Muscle layer of colon (tissue), 2 donors: Measurements from ENCODE around the gene P3H2.
A peak's percentile ranks its signal among the peaks of the same experiment; 100 is the strongest.

Experiments
- H3K27ac ChIP-seq: one replicate; pipeline ENCODE4 v1.7.0; 2013; ENCODE audit warnings: low read depth, mild to moderate bottlenecking, low read length, moderate library complexity
- H3K27me3 ChIP-seq, 2 donors: one replicate each; pipeline ENCODE4 v1.7.0; 2013; ENCODE audit warnings: low read length in 2 of 2, mild to moderate bottlenecking in 2 of 2; ENCODE audit not compliant: insufficient read depth in 2 of 2, control insufficient read depth in 1 of 2
- H3K36me3 ChIP-seq: one replicate; pipeline ENCODE4 v1.7.0; 2013; ENCODE audit warnings: mild to moderate bottlenecking, low read length; ENCODE audit not compliant: insufficient read depth
- H3K4me1 ChIP-seq: one replicate; pipeline ENCODE4 v1.7.0; 2013; ENCODE audit warnings: mild to moderate bottlenecking, low read length; ENCODE audit not compliant: insufficient read depth
- H3K4me3 ChIP-seq, 2 donors: one replicate each; pipeline ENCODE4 v1.7.0; 2013; ENCODE audit warnings: low read length in 2 of 2, low read depth in 1 of 2, mild to moderate bottlenecking in 1 of 2, moderate library complexity in 1 of 2
- H3K9ac ChIP-seq: one replicate; pipeline ENCODE4 v1.7.0; 2013; ENCODE audit warnings: low read length
- H3K9me3 ChIP-seq: one replicate; pipeline ENCODE4 v1.7.0; 2013; ENCODE audit warnings: mild to moderate bottlenecking, low read length
- donor health status: abdominal sarcoma.
- donor health status: Adenocarcinoma of cecum.

The P3H2 gene

GRCh38 chr3:190064659-190065058 is 56.0 kb downstream of the P3H2 start:
- Histone ChIP-seq H3K36me3 (no peaks in the 10 kb centered on the region), H3K9me3 (no peaks in the 10 kb centered on the region), H3K27ac (no peak overlapping the region), H3K4me3 (no peak overlapping the region), H3K27me3 (no peaks in the 10 kb centered on the region), H3K4me1 (peaks cover 16% of the 10 kb centered on the region), H3K9ac (no peak overlapping the region)

GRCh38 chr3:190064112-190064511 is 56.6 kb downstream of the P3H2 start:
- Histone ChIP-seq H3K27ac (no peak overlapping the region), H3K36me3 (no peaks in the 10 kb centered on the region), H3K9me3 (no peaks in the 10 kb centered on the region), H3K4me3 (no peak overlapping the region), H3K27me3 (no peaks in the 10 kb centered on the region), H3K4me1 (peaks cover 21% of the 10 kb centered on the region), H3K9ac (no peak overlapping the region)

GRCh38 chr3:190063490-190063889 is 57.2 kb downstream of the P3H2 start:
- Histone ChIP-seq H3K9ac (no peak overlapping the region), H3K4me3 (no peak overlapping the region), H3K27ac (no peak overlapping the region), H3K36me3 (no peaks in the 10 kb centered on the region), H3K4me1 (peaks cover 26% of the 10 kb centered on the region), H3K27me3 (no peaks in the 10 kb centered on the region), H3K9me3 (no peaks in the 10 kb centered on the region)

- Histone ChIP-seq H3K9me3 (no peaks in the 10 kb centered on the region), H3K27ac (no peak overlapping the region), H3K9ac (no peak overlapping the region), H3K4me1 (peaks cover 25% of the 10 kb centered on the region), H3K4me3 (no peak overlapping the region), H3K36me3 (no peaks in the 10 kb centered on the region), H3K27me3 (no peaks in the 10 kb centered on the region)
These were observed 60.4 kb downstream of the P3H2 start for GRCh38 chr3:190060192-190060775.

- no peak overlapping the region for H3K9ac ChIP-seq
These were observed 61.5 kb downstream of the P3H2 start for GRCh38 chr3:190059242-190059590.

GRCh38 chr3:190058521-190059241 is 62.0 kb downstream of the P3H2 start:
- Histone ChIP-seq H3K27ac (no peak overlapping the region), H3K4me1 (peaks cover 11% of the 10 kb centered on the region), H3K4me3 (no peak overlapping the region), H3K9me3 (no peaks in the 10 kb centered on the region), H3K9ac (no peak overlapping the region), H3K36me3 (no peaks in the 10 kb centered on the region), H3K27me3 (no peaks in the 10 kb centered on the region)

More at GRCh38 chr3:190059242-190059590, 61.5 kb downstream of the P3H2 start:
- H3K36me3 ChIP-seq = no peaks in the 10 kb centered on the region
- no peaks in the 10 kb centered on the region for H3K27me3 ChIP-seq
- no peaks in the 10 kb centered on the region for H3K9me3 ChIP-seq
- H3K4me3 ChIP-seq = no peak overlapping the region
- H3K27ac ChIP-seq = no peak overlapping the region
- peaks cover 15% of the 10 kb centered on the region for H3K4me1 ChIP-seq

- Histone ChIP-seq H3K9ac (no peak overlapping the region), H3K4me1 (peaks cover 12% of the 10 kb centered on the region), H3K36me3 (no peaks in the 10 kb centered on the region), H3K4me3 (no peak overlapping the region), H3K27me3 (no peaks in the 10 kb centered on the region), H3K27ac (no peak overlapping the region), H3K9me3 (no peaks in the 10 kb centered on the region)
These were observed 64.0 kb downstream of the P3H2 start for GRCh38 chr3:190056742-190057141.

GRCh38 chr3:190055773-190056172 is 64.9 kb downstream of the P3H2 start:
- H3K4me1 ChIP-seq = peaks cover 15% of the 10 kb centered on the region
- H3K4me3 ChIP-seq = no peak overlapping the region
- no peak overlapping the region for H3K27ac ChIP-seq
- no peaks in the 10 kb centered on the region for H3K36me3 ChIP-seq
- no peaks in the 10 kb centered on the region for H3K9me3 ChIP-seq
- H3K27me3 ChIP-seq = no peaks in the 10 kb centered on the region
- H3K9ac ChIP-seq = no peak overlapping the region

- Histone ChIP-seq H3K4me3 (no peak overlapping the region), H3K9me3 (no peaks in the 10 kb centered on the region), H3K27ac (no peak overlapping the region), H3K4me1 (peaks cover 17% of the 10 kb centered on the region), H3K36me3 (no peaks in the 10 kb centered on the region), H3K27me3 (no peaks in the 10 kb centered on the region), H3K9ac (no peak overlapping the region)
These were observed 66.6 kb downstream of the P3H2 start for GRCh38 chr3:190053919-190054672.

- H3K9ac ChIP-seq = no peak overlapping the region
- H3K27me3 ChIP-seq = no peaks in the 10 kb centered on the region
- H3K9me3 ChIP-seq = no peaks in the 10 kb centered on the region
- H3K4me1 ChIP-seq = peaks cover 19% of the 10 kb centered on the region
- no peak overlapping the region for H3K4me3 ChIP-seq
- no peak overlapping the region for H3K27ac ChIP-seq
- no peaks in the 10 kb centered on the region for H3K36me3 ChIP-seq
These were observed 69.1 kb downstream of the P3H2 start for GRCh38 chr3:190051641-190052040.

- H3K9ac ChIP-seq = peak overlapping the region; percentile 15
- H3K27me3 ChIP-seq = no peaks in the 10 kb centered on the region
- H3K9me3 ChIP-seq = no peaks in the 10 kb centered on the region
- peaks cover 33% of the 10 kb centered on the region for H3K4me1 ChIP-seq
- peak overlapping the region; percentile 4 to 34 for H3K4me3 ChIP-seq
- peak overlapping the region; percentile 45 for H3K27ac ChIP-seq
- no peaks in the 10 kb centered on the region for H3K36me3 ChIP-seq
These were observed 71.7 kb downstream of the P3H2 start for GRCh38 chr3:190048932-190049441.
